Naive thymus-derived CD4-positive, alpha-beta T cell (primary cell): ENCODE results near the gene C3orf18. TPM values are rescaled to one million over a fixed set of nuclear protein-coding genes. Genes with fewer than 3 reads are reported as not detected.

ENCODE experiments used
- ATAC-seq: fragments of 150-1000 bp; cut with Tn5 transposase; 2 replicates; pipeline ENCODE4 v1.10.0; 2021; ENCODE audit warnings: mild to moderate bottlenecking, moderate library complexity
- CTCF ChIA-PET: fragments of 350-600 bp; sonication (Branson Sonifier 250); formaldehyde crosslinking; loops from one replicate; lab custom pipeline; 2021; ENCODE audit warnings: antibody characterized with exemption; lab: Charles Lee
- POLR2A ChIA-PET: fragments of 350-600 bp; sonication (Branson Sonifier 250); formaldehyde crosslinking; loops from one replicate; lab custom pipeline; 2021; ENCODE audit warnings: antibody characterized with exemption, inconsistent platforms; lab: Charles Lee
- DNase-seq, 9 donors: peaks; one replicate each; pipeline versions ENCODE4 v3.0.0 to v3.0.0-alpha.2; 2020 to 2022; ENCODE audit warnings: mixed read lengths in 1 of 9
- H3K27ac ChIP-seq: one replicate; pipeline ENCODE4 v1.7.0; 2013; ENCODE audit warnings: mild to moderate bottlenecking, low read depth, low read length, moderate library complexity
- H3K27me3 ChIP-seq, 2 donors: one replicate each; pipeline ENCODE4 v1.7.0; 2013; ENCODE audit warnings: low read length in 2 of 2, mild to moderate bottlenecking in 2 of 2, moderate library complexity in 2 of 2; ENCODE audit not compliant: control insufficient read depth in 2 of 2, insufficient read depth in 2 of 2
- H3K36me3 ChIP-seq, 3 experiments: 1 replicate in 2 of 3; 2 replicates in 1 of 3; pipeline ENCODE4 v1.7.0; 2013; ENCODE audit warnings: low read length in 3 of 3, mild to moderate bottlenecking in 3 of 3, moderate library complexity in 1 of 3; ENCODE audit not compliant: insufficient read depth in 3 of 3, control insufficient read depth in 2 of 3
- H3K4me1 ChIP-seq, 2 donors: one replicate each; pipeline ENCODE4 v1.7.0; 2013; ENCODE audit warnings: low read length in 2 of 2, mild to moderate bottlenecking in 2 of 2, moderate library complexity in 1 of 2; ENCODE audit not compliant: control insufficient read depth in 2 of 2, insufficient read depth in 2 of 2
- H3K4me3 ChIP-seq: 2 replicates; pipeline ENCODE4 v1.7.0; 2013; ENCODE audit warnings: mild to moderate bottlenecking, low read length
- H3K9me3 ChIP-seq, 3 experiments: 1 replicate in 2 of 3; 2 replicates in 1 of 3; pipeline ENCODE4 v1.7.0; 2013; ENCODE audit warnings: low read length in 3 of 3; ENCODE audit not compliant: control insufficient read depth in 2 of 3
- H3K27ac Mint-ChIP-seq, 9 donors: one replicate each; pipeline ENCODE4 v1.8.0; 2020 to 2022; ENCODE audit warnings: mixed read lengths in 9 of 9, mild to moderate bottlenecking in 8 of 9, moderate library complexity in 5 of 9, inconsistent platforms in 2 of 9
- H3K27me3 Mint-ChIP-seq, 5 donors: one replicate each; pipeline ENCODE4 v1.8.0; 2021 to 2022; ENCODE audit warnings: mixed read lengths in 5 of 5, mild to moderate bottlenecking in 1 of 5
- H3K36me3 Mint-ChIP-seq, 5 donors: one replicate each; pipeline ENCODE4 v1.8.0; 2020 to 2022; ENCODE audit warnings: mixed read lengths in 5 of 5, mild to moderate bottlenecking in 3 of 5, inconsistent platforms in 1 of 5
- H3K4me1 Mint-ChIP-seq, 7 donors: one replicate each; pipeline ENCODE4 v1.8.0; 2020 to 2022; ENCODE audit warnings: mixed read lengths in 7 of 7, mild to moderate bottlenecking in 3 of 7, inconsistent platforms in 1 of 7
- H3K4me3 Mint-ChIP-seq, 10 donors: one replicate each; pipeline ENCODE4 v1.8.0; 2020 to 2022; ENCODE audit warnings: mild to moderate bottlenecking in 10 of 10, mixed read lengths in 10 of 10, moderate library complexity in 6 of 10, inconsistent platforms in 2 of 10
- H3K9me3 Mint-ChIP-seq, 11 donors: one replicate each; pipeline ENCODE4 v1.8.0; 2020 to 2022; ENCODE audit warnings: mixed read lengths in 11 of 11, mild to moderate bottlenecking in 4 of 11, inconsistent platforms in 1 of 11, moderate library complexity in 1 of 11
- intact Hi-C, 2 donors: fragments of 100-400 bp; cut with micrococcal nuclease; formaldehyde crosslinking; loops; one replicate each; pipeline ENCODE4 v1.15.1; 2023
- polyA plus RNA-seq, 2 donors: library from polyadenylated mRNA; unstranded; fragments of 300-500 nt; fragmentation: Illumina TruSeq; gene quantifications; one replicate each; pipeline ENCODE4 v1.2.3, GENCODE V29; 2021
- total RNA-seq, 6 experiments: library from RNA in 5 of 6; stranded (reverse) in 5 of 6; gene quantifications; 1 replicate in 5 of 6; 2 replicates in 1 of 6; pipeline ENCODE4 v1.2.3 and lab custom pipeline; 2021 to 2026

C3orf18 gene
- total and polyA plus RNA-seq, 7 experiments from 2014 or later = 11.1 to 67.5 (median 16.4) TPM

DNA sequence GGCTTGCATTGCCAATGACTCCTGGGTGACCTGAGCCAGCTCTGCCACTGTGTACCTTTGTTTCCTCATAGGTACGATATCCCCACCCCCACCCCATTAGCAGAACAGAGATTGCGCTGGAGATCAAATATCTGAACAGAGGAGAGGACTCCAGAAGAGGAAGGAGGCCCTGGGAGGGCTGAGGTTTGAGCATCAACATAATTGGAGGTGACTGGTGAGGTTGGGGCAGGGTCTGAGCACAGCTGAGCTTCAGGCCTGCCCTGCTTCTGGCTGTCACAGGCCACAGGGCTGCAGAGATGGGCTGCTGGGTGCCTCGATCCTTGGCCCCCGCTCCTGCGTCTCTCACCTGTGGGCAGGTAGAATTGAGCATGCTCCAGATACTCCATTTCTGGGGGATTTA lies 42.8 kb downstream of the C3orf18 start:
- Mint-ChIP-seq H3K27ac (no peak overlapping the region), H3K4me1 (peaks cover 0 to 14% (median under 1%) of the 10 kb centered on the region in 7 donors), H3K36me3 (no peaks in the 10 kb centered on the region), H3K27me3 (peaks cover 8 to 32% (median 10%) of the 10 kb centered on the region in 5 donors), H3K4me3 (no peak overlapping the region), H3K9me3 (no peaks in the 10 kb centered on the region)
- POLR2A ChIA-PET = no interaction called here
- H3K4me1 ChIP-seq = no peaks in the 10 kb centered on the region
- ATAC-seq = no peak
- no peak overlapping the region for H3K27ac ChIP-seq
- CTCF ChIA-PET = no interaction called here
- no peak overlapping the region for H3K4me3 ChIP-seq
- H3K9me3 ChIP-seq = no peaks in the 10 kb centered on the region
- DNase-seq = no peak
- H3K36me3 ChIP-seq = no peaks in the 10 kb centered on the region
- intact Hi-C loops = no loop called here
- no peaks in the 10 kb centered on the region for H3K27me3 ChIP-seq

DNA sequence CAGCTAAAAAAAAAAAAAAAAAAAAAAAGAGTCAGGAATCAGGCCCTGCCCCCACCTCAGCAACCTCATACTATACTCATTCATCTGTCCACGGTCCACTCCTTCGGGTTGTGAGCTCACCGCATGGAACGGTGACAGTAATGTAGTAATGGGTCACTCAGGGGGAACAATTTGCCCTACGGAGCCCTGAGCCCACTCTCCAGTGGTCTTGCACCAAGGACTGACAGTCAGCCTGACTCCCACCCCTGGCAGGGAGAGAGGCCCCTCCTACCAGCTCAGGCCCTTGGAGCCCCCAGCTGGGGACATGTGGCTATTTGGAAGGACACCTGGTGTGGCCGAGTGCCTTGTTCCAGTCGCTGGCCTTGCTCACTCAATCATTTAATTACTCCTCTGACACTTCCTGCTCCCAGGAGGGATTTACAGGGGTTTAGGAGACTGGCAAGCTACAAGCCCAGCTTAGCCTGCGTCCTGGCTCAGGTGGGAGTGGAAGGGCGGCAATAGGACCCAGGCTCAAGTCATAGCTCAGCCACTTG lies 44.2 kb downstream of the C3orf18 start:
- H3K27me3 Mint-ChIP-seq = peaks cover 0 to 32% (median 0%) of the 10 kb centered on the region in 5 donors
- CTCF ChIA-PET = interaction anchor here (0.7 to 2.7 kb wide), 2 partner anchors 20 to 1896 kb away, joined by 3 to 8 read pairs; no protein-coding TSS in a partner anchor

DNA sequence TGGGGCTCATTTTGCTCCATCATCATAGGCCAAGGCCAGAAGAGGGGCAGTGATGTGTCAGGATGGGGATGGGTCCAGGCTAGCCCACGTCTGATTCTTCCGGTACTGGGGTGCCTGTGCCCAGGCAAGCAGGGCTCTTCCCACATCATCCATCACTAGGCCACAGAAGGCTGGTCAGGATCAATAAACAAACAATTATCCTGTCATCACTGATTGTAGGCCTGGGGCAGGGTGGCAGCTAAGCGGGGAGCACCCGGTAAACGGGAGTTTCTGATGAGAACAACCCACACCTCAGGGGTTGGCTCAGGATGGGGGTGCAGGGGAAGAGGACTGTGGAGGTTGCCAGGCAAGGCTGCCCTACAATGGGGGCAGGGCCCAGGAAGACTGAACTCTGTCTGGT lies 46.0 kb downstream of the C3orf18 start:
- H3K36me3 ChIP-seq = no peaks in the 10 kb centered on the region
- H3K27ac Mint-ChIP-seq = no peak overlapping the region
- no peak overlapping the region for H3K27ac ChIP-seq
- H3K4me1 ChIP-seq = peaks cover 0 to 3% of the 10 kb centered on the region in 2 donors
- ATAC-seq (no peak), DNase-seq (no peak)
- ChIA-PET CTCF (interaction anchor here (0.5 to 2.7 kb wide), 4 partner anchors 22 to 233 kb away, joined by 3 to 8 read pairs (median 5); partner anchors contain the start of gene C3orf18), POLR2A (interaction anchor here (0.9 kb wide), 1 partner anchor 48 kb away, joined by 4 read pairs; the partner anchor contains the start of gene HEMK1)
- H3K4me3 ChIP-seq = no peak overlapping the region
- H3K4me3 Mint-ChIP-seq = no peak overlapping the region
- H3K4me1 Mint-ChIP-seq = peaks cover 2 to 24% (median 8%) of the 10 kb centered on the region in 7 donors
- H3K9me3 Mint-ChIP-seq = no peaks in the 10 kb centered on the region
- intact Hi-C loops = no loop called here
- H3K27me3 ChIP-seq = no peaks in the 10 kb centered on the region
- no peaks in the 10 kb centered on the region for H3K9me3 ChIP-seq
- no peaks in the 10 kb centered on the region for H3K36me3 Mint-ChIP-seq
- peaks cover 0 to 33% (median 1%) of the 10 kb centered on the region in 5 donors for H3K27me3 Mint-ChIP-seq

More for the DNA sequence above, 44.2 kb downstream of the C3orf18 start:
- no peak for DNase-seq
- Mint-ChIP-seq H3K9me3 (no peaks in the 10 kb centered on the region), H3K36me3 (no peaks in the 10 kb centered on the region), H3K4me3 (no peak overlapping the region), H3K4me1 (peaks cover 0 to 24% (median 8%) of the 10 kb centered on the region in 7 donors), H3K27ac (no peak overlapping the region)
- no peak for ATAC-seq
- H3K36me3 ChIP-seq = no peaks in the 10 kb centered on the region
- peaks cover 0 to 3% of the 10 kb centered on the region in 2 donors for H3K4me1 ChIP-seq
- no peak overlapping the region for H3K27ac ChIP-seq
- no peaks in the 10 kb centered on the region for H3K9me3 ChIP-seq
- POLR2A ChIA-PET = no interaction called here
- no peaks in the 10 kb centered on the region for H3K27me3 ChIP-seq
- intact Hi-C loops = no loop called here
- H3K4me3 ChIP-seq = no peak overlapping the region

DNA sequence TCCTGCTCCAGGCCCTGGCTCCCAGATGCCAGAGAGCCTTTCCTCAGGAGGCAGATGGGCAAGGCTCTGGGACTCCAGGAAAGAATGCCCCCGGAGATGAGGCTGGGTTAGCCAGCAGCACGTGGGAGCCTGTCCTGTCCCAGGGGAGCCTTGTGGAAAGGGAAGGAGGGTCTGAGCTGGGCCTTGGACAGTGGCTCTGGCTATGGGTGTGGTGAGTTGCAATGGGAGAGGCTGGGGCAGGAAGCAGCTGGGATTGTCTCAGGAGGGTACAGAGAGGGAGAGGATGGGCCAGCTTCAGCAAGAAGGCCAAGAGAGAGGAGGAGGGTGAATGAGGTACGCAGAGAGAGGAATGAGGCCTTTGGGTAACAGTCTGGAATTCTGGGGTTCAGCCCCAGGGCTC lies 46.7 kb downstream of the C3orf18 start:
- Histone ChIP-seq H3K9me3 (no peaks in the 10 kb centered on the region), H3K4me1 (peaks cover 0 to 3% of the 10 kb centered on the region in 2 donors), H3K4me3 (no peak overlapping the region), H3K27me3 (no peaks in the 10 kb centered on the region), H3K27ac (no peak overlapping the region), H3K36me3 (no peaks in the 10 kb centered on the region)
- DNase-seq (no peak), ATAC-seq (no peak)
- H3K27ac Mint-ChIP-seq = no peak overlapping the region
- peaks cover 0 to 31% (median 4%) of the 10 kb centered on the region in 5 donors for H3K27me3 Mint-ChIP-seq
- intact Hi-C loops = no loop called here
- no peaks in the 10 kb centered on the region for H3K36me3 Mint-ChIP-seq
- CTCF ChIA-PET = interaction anchor here (1.5 kb wide), 1 partner anchor 92 kb away, joined by 7 read pairs; no protein-coding TSS in a partner anchor
- H3K4me3 Mint-ChIP-seq = no peak overlapping the region
- POLR2A ChIA-PET = no interaction called here
- no peaks in the 10 kb centered on the region for H3K9me3 Mint-ChIP-seq
- peaks cover 5 to 19% (median 10%) of the 10 kb centered on the region in 7 donors for H3K4me1 Mint-ChIP-seq

DNA sequence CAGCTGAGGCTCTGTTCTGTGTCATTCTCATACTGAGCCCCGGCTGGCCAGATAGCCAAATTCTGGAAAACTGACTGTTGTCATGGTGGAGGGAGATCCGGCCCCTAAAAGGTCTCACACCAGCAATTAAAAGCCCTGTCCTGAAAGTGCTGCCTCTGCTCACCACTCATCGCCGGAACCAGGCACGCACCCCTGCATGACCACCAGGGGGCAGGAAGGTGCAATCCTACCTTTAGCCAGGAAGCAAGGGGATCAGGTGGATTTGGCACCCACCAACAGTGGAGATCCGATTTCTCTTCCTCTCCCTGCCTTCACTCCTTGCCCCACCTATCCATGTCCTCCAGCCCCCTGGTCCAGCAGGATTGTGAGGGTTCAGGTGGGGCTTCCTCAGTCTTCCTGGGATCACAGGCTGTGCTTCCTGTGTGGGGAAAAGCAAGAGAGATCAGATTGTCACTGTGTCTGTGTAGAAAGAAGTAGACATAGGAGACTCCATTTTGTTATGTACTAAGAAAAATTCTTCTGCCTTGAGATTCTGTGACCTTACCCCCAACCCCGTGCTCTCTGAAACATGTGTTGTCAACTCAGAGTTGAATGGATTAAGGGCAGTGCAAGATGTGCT lies 48.0 kb downstream of the C3orf18 start:
- H3K36me3 ChIP-seq = no peaks in the 10 kb centered on the region
- Mint-ChIP-seq H3K4me1 (peaks cover 5 to 16% (median 12%) of the 10 kb centered on the region in 7 donors), H3K27me3 (peaks cover 0 to 42% (median 4%) of the 10 kb centered on the region in 5 donors), H3K36me3 (no peaks in the 10 kb centered on the region), H3K9me3 (no peaks in the 10 kb centered on the region), H3K27ac (no peak overlapping the region), H3K4me3 (no peak overlapping the region)
- POLR2A ChIA-PET = no interaction called here
- ATAC-seq (peak; percentile 79), DNase-seq (peak; percentile 27 to 78 (median 60))
- H3K27ac ChIP-seq = no peak overlapping the region
- no peaks in the 10 kb centered on the region for H3K9me3 ChIP-seq
- H3K27me3 ChIP-seq = no peaks in the 10 kb centered on the region
- CTCF ChIA-PET = interaction anchor here (0.7 kb wide), 1 partner anchor 95 kb away, joined by 3 read pairs; no protein-coding TSS in a partner anchor
- H3K4me1 ChIP-seq = peaks cover 0 to 3% of the 10 kb centered on the region in 2 donors
- H3K4me3 ChIP-seq = no peak overlapping the region
- intact Hi-C loops = loop anchor here (1.0 to 5.0 kb wide), 5 partner anchors 31 to 95 kb away; no protein-coding TSS in a partner anchor

DNA sequence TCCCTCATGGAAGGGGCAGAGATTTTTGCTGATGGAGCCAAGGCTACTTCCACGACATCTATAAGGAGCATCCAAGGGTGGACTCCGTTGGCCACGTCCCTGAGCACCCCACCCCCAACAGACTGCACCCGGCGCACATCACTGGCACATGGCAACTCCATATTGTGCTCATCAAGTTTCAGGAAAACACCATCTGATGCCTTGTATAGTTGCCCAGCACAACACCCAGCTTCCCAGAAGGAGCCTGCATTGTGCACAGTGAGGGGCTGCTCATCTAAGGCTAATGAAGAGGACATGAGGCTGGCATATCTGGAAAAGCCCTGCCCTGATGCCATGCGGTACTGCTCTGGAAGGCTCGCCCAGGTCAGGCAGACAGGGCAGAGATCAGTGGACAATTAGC lies 49.1 kb downstream of the C3orf18 start:
- POLR2A ChIA-PET = no interaction called here

More for the DNA sequence above, 49.1 kb downstream of the C3orf18 start:
- Mint-ChIP-seq H3K4me3 (no peak overlapping the region), H3K4me1 (peaks cover 5 to 16% (median 12%) of the 10 kb centered on the region in 7 donors), H3K27me3 (peaks cover 0 to 46% (median 4%) of the 10 kb centered on the region in 5 donors), H3K27ac (no peak overlapping the region), H3K9me3 (peaks cover 0 to 3% (median 0%) of the 10 kb centered on the region in 11 donors), H3K36me3 (no peaks in the 10 kb centered on the region)
- Histone ChIP-seq H3K27ac (no peak overlapping the region), H3K4me1 (peaks cover 0 to 3% of the 10 kb centered on the region in 2 donors), H3K27me3 (no peaks in the 10 kb centered on the region), H3K9me3 (no peaks in the 10 kb centered on the region), H3K36me3 (no peaks in the 10 kb centered on the region), H3K4me3 (no peak overlapping the region)
- CTCF ChIA-PET = interaction anchor here (0.7 to 1.1 kb wide), 3 partner anchors 9 to 96 kb away, joined by 3 to 4 read pairs (median 3); no protein-coding TSS in a partner anchor
- ATAC-seq = no peak
- DNase-seq = no peak
- intact Hi-C loops = loop anchor here in 1 of 2 donors (5.0 kb wide), 1 partner anchor 34 kb away; no protein-coding TSS in a partner anchor
